Cerebellar cortex (tissue), 1 donor: ENCODE data around the gene OR2A7.
"Not testable (repeated sequence)": the region's sequence is repeated elsewhere in the genome, so short reads cannot be mapped to it uniquely, and the experiment has no call there.

Experiments
- DNase-seq: peaks from one replicate; pipeline ENCODE4 v3.0.0-alpha.2; 2015; ENCODE audit warnings: low spot score

The OR2A7 gene

DNA sequence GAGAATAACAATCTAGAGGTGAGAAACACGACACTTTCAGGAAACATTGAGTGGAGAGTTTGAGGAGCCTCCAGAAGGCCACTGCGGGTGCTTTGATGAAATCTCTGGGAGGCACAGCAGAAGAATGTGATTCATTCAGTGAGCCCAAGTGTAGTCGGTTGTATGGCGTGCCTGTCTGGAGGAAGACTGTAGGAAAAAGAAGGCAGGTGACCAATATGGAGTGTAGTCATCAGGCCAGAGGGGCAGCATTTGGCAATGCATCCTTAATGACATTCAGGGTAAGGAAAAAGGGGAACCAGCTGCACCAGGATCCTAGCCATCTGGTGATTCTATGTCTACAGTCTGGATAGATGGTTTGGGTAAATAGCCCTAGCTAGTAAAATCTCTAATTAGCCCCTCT lies 12.3 kb downstream of the OR2A7 start:
- DNase-seq, result not testable (repeated sequence)

DNA sequence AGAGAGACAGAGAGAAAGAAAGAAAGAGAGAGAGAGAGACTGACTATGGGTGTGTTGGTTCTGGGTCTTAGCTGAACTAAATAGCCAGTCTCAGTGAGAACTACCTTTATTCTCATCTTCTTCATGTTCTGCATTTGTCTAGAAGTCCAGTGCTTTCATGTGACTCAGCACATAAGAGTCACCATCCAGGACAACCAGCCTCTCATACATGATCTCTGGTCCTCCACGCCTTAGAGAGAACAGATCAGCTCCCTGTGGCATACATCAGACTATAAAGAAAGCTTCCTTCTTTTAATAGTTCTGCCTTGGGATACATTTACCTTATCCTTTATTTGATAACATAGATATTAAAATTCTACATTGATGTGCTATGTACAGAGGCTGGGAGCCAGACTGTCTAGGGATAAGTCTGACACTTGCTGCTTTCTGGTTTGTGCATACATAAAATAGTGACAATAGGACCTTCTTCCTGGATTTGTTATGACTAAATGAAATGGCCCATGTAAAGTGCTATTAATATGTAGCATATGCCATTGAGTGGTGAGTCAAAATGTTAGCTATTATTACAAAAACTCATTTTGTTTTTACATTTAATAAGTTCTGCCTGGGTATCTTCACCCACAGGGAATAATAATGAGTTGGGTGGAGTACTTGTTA lies 16.8 kb downstream of the OR2A7 start:
- DNase-seq, result not testable (repeated sequence)

DNA sequence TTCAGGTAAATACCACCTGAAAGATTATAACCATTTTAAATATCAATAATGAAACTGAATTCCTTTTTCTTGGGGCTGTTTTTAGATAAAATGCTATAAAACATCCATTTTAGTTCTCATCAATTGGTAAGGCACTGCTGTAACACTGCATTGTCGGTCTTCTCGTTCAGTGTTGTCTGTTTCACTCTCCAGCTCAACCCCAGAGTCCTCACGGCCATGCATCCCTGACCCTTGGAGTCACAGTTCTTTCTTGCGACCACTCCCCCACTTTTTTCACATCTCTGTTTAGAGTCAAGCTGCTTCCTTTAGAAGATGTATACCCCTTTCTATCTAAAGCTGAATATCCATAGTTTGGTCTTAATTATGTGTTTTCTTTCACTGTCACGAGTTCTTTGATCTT lies 17.6 kb downstream of the OR2A7 start:
- not testable (repeated sequence) for DNase-seq

DNA sequence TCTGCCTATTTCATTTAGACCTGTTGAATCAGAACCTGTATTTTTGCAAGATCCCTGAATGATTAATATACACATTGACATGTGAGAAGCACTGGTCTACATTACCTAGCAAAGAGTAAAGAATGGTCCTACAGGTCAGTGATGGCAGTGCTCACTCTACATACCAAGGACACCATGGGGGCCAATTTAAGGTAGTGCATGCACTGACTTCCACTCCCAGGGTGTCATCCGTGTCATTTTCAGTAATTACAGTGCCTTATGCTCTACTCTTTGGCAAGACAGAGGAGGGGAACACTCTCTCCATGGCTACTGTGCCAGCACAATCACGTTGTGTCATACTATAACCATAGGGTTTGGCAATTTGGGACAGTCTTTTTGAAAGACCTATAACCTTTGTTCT lies 19.2 kb downstream of the OR2A7 start:
- not testable (repeated sequence) for DNase-seq

DNA sequence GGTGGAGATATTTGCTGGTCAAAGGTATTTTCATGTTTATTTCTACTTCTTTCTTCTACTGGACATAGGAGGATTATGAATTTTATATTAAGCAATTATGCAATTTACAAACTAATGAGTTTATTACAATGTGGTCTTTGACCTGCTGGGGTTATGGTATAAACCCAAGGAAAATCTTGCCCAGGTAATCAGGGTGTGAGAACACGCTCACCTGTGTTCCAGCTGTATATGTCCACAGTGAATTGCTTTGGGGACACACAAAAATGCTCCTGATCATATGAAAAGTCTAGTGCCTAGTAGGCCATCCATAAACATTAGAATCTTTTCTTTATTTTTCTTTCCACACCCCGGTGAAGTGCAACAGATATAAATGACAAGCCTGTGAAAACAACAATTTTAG lies 25.2 kb downstream of the OR2A7 start, which contains the start of gene OR2A42:
Gene OR2A42, minus strand, starts transcription at position 241 of the 400 bp plus-strand sequence. CDS start 6,762 bp downstream, outside the sequence.
- not testable (repeated sequence) for DNase-seq

DNA sequence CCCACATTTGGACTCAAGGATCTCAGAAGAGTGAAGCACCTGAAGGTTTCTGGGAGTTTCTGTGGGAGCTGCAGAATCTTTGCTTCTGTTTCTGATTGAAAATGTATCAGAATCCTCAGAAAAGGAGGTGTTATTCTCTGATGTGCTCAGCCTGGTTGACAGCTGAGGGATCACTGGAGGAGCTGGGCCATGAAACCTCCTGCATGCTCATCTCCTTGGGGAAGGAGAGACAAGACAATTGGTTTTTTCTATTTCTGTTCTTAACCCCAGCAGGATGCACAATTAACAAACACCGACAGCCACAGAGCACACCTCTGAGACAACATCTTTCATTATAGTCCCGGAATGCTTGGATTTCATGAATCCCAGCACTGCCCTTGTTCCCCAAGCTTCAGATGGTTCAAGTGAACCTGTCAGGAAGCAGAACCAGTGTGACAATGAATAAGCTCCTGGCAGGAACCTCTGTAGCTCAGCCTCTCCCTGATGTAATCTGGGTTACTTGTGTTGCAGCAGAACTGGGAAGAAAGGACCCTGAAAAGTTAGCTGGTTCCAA lies 26.0 kb downstream of the OR2A7 start:
- not testable (repeated sequence) for DNase-seq

DNA sequence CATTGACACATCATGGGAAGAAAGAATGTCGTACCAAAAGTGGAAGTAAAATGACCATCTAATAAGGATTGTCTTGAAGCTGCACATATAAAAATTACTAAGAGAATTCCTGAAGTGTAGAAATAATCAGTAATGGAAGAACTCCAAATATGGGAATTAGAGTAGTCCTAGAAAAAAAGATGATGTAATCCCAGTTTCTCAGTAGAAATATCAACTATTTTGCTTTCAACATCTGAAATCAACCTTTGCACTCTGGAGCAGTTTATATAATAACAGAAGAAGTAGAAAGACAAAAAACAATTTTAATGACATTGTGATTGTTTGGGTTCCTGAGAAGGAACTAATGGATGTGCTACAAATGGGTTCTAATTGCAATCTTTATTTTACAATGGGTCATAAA lies 31.6 kb downstream of the OR2A7 start:
- not testable (repeated sequence) for DNase-seq

DNA sequence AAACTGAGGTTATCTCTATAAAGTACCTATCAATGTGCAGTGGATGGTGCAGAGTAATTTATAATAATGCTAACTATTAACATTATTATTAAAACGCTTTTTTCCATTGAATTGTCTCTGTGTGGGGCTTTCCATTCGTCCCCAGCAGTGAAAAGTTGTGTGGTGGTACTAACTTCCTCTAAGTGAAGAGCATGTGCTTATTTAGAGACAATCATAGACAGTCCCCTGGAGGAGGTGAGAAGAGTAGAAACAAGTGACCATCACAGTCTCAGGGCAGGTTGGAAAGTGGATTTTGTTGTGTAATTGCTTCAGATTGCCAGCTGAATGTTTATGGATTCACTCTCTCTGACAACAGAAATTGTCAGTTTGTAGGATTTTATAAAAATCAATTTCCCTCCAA lies 33.6 kb downstream of the OR2A7 start:
- DNase-seq, result not testable (repeated sequence)

DNA sequence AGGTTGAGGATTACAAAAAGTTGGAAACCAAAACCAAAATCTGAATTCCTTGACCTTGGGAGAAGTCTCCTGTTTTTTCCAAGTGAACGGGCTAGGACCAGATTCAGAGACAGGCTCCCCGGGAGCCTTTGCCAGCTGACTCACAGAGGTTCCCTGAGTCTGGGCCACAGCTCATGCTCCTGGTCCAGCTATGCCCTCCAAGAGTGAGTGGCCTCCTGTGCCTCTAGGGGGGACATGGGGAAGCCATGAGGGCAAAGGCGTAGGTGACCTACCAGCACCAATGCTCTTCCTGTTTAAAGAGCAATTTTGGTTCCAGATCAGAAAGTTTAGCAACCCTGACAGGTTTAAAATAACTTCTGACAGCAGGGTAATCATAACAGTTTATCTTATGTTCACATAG lies 35.8 kb downstream of the OR2A7 start:
- not testable (repeated sequence) for DNase-seq

DNA sequence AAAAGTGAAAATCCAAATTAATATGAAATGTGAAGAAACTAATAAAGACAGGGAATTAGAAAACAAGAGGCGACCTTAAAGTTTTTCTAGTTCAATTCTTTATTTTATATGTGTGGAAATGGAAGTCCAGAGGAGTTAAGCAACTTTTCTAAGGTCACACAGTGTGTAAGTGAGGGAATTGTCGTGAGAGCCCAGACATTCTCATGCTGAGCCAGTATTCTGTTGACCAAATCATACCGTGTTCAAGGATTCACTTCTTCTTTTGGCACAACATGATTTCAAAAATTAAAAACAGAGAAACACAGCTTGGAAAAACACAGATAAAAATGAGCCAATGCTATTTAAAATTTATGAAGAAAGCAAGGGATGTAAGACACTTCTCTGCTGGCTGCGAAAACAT lies 37.7 kb downstream of the OR2A7 start:
- DNase-seq, result not testable (repeated sequence)

DNA sequence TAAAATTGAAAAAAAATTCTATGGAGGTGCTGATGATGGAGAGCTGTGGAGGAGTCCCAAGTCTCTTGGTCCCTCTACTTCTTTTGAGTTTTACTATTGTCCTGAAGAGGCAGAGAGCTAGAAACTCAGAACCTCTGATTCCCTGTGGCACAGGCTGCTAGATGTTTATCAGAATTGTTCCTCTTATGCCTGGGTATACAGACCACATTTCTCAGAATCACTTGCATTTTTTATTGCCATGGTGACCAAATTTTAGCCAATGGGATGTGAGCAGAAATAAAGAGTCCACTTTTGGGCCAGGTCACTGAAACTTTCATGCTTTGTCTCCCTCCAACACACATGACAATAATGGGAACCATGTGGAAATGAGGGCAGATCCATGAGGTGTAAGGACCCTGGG lies 40.9 kb downstream of the OR2A7 start:
- not testable (repeated sequence) for DNase-seq

DNA sequence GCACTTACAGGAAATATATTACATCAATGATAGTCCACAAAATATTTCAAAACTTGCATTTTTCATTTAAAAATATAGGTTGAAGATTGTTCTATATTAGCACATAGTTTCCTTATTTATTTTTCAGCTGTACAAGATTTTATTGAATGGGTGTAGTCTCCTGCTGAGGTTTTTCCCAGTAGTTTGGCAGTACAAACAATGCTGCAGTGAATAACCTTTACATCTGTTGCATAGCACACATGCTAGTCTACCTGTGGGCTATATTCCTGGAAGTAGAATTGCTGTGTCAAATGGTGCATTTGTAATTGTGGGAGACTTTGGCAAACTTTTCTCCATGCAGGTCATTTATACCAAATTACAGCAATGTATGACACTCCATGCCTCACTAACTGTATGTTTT lies 44.1 kb downstream of the OR2A7 start:
- DNase-seq, result not testable (repeated sequence)

DNA sequence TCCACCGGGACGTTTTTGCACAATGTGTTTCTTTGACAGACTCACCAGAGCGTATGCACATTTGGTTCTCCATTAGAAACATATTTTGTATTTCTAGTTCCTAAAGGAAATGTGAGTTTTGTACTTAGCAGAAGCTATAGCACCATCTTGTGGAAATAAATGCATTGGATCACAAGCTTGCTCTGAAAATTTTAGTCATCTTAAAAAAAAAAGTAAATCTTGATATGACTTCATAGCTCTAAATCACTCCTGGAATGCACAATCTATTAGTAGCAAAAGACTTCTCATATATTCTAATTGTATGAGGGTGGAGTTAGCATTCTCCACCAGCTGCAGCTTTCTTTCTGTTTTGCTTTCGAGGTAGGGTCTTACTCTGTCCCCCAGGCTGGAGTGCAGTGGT lies 45.4 kb downstream of the OR2A7 start:
- DNase-seq, result not testable (repeated sequence)

DNA sequence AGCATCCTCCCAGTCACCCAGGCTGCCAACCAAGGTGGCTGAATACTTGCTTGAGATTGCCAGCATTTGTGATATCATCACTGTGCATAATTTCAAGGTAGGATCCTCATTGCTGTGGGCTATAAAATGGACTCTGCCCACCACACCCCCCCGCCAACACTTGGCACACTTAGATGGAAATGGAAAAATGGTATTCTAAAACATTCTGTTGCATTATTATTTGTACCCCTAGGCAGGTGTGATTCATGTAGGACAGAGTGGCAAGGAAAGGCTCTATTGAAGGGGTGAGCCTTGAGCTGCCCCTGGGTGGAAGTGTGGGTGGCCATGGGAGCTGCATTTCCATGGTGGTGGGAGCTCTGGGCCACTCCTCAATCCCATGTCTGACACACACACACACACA lies 46.0 kb downstream of the OR2A7 start:
- DNase-seq, result not testable (repeated sequence)

DNA sequence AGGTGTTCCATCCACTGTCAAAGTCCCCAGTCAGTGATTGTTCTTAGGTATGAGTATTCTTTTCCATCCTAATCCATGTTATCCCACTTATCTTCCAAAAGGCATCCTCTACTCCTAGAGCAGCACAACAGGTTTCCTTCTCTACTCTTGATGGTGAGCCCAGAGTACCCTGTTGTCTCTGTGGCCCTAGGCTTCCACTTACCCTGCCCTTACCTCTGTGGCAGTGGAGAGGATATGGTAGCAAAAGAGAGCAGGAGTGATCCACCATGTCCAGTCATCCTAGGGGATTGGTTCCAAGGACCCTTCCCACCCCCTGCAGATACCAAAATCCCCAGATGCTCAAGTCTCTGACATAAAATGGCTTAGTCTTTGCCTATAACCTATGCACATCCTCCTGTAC lies 47.4 kb downstream of the OR2A7 start:
- DNase-seq, result not testable (repeated sequence)
